SK-N-SH (cell line): ENCODE data around the gene ANTKMT. TPM values are rescaled to one million over a fixed set of nuclear protein-coding genes. Genes with fewer than 3 reads are reported as not detected.

Experiments
- CTCF ChIA-PET: fragments of 300-600, 350-600 bp; formaldehyde crosslinking; extraction: SDS; loops from one replicate; lab custom pipeline; 2021; lab: Yijun Ruan, JAX
- POLR2A ChIA-PET: fragments of 350-600 bp; sonication (Branson Sonifier 250); formaldehyde crosslinking; extraction: SDS; loops from one replicate; lab custom pipeline; 2020; ENCODE audit warnings: antibody characterized with exemption, inconsistent platforms; lab: Yijun Ruan, JAX
- DNase-seq: peaks from one replicate; pipeline ENCODE4 v3.0.0; 2012
- H2AFZ ChIP-seq: fragments of 200-600 bp; sonication (generic); 2 replicates; pipeline ENCODE4 v1.8.1; 2016; ENCODE audit warnings: antibody characterized with exemption, mild to moderate bottlenecking, low read depth
- H3F3A ChIP-seq: fragments of 200-600 bp; sonication (generic); replicated peaks from 2 replicates; pipeline ENCODE3; 2016; ENCODE audit warnings: antibody characterized with exemption, mild to moderate bottlenecking; ENCODE audit not compliant: insufficient read depth
- H3K27ac ChIP-seq, 2 experiments: fragments of 200-500 bp in 1 of 2; fragments of 200-600 bp in 1 of 2; sonication (Bioruptor generic) in 1 of 2; sonication (generic), shearing (Covaris generic) in 1 of 2; 2 replicates each; pipeline versions ENCODE4 v1.5.1 to v1.6.1; 2014 to 2016; ENCODE audit warnings: low read depth in 2 of 2, inconsistent platforms in 1 of 2, low read length in 1 of 2, mild to moderate bottlenecking in 1 of 2, mixed read lengths in 1 of 2
- H3K27me3 ChIP-seq: fragments of 200-600 bp; sonication (generic), shearing (Covaris generic); 2 replicates; pipeline ENCODE4 v1.6.1; 2016; ENCODE audit warnings: mixed run types; ENCODE audit not compliant: insufficient read depth
- H3K36me3 ChIP-seq, 2 experiments: fragments of 200-500 bp in 1 of 2; fragments of 200-600 bp in 1 of 2; sonication (Bioruptor generic) in 1 of 2; sonication (generic) in 1 of 2; replicated peaks in 1 of 2; 2 replicates each; pipeline versions ENCODE3 to v1.5.1; 2014 to 2016; ENCODE audit warnings: low read length in 1 of 2, mild to moderate bottlenecking in 1 of 2; ENCODE audit not compliant: insufficient read depth in 2 of 2, control insufficient read depth in 1 of 2
- H3K4me1 ChIP-seq, 2 experiments: fragments of 200-500 bp in 1 of 2; fragments of 200-600 bp in 1 of 2; sonication (Bioruptor generic) in 1 of 2; sonication (generic), shearing (Covaris generic) in 1 of 2; 2 replicates each; pipeline versions ENCODE4 v1.5.1 to v1.6.1; 2014 to 2016; ENCODE audit warnings: low read depth in 1 of 2, low read length in 1 of 2, mixed run types in 1 of 2; ENCODE audit not compliant: insufficient read depth in 2 of 2, control insufficient read depth in 1 of 2
- H3K4me2 ChIP-seq: fragments of 200-600 bp; sonication (generic), shearing (Covaris generic); 2 replicates; pipeline ENCODE4 v1.6.1; 2017; ENCODE audit warnings: mixed run types
- H3K4me3 ChIP-seq, 2 experiments: fragments of 200-500 bp in 1 of 2; fragments of 200-600 bp in 1 of 2; sonication (Bioruptor generic) in 1 of 2; sonication (generic), shearing (Covaris generic) in 1 of 2; 2 replicates each; pipeline versions ENCODE4 v1.5.1 to v1.8.1; 2014 to 2016; ENCODE audit warnings: low read depth in 2 of 2, inconsistent platforms in 1 of 2, low read length in 1 of 2, mild to moderate bottlenecking in 1 of 2, mixed read lengths in 1 of 2, moderate library complexity in 1 of 2
- H3K79me2 ChIP-seq: fragments of 200-600 bp; sonication (generic); 2 replicates; pipeline ENCODE4 v1.8.1; 2017; ENCODE audit warnings: mild to moderate bottlenecking; ENCODE audit not compliant: insufficient read depth
- H3K9ac ChIP-seq: fragments of 200-600 bp; sonication (generic); 2 replicates; pipeline ENCODE4 v1.6.1; 2017; ENCODE audit warnings: mixed run types
- H3K9me2 ChIP-seq: fragments of 200-600 bp; sonication (generic); 2 replicates; pipeline ENCODE4 v1.6.1; 2017; ENCODE audit warnings: mixed run types
- H3K9me3 ChIP-seq: fragments of 200-600 bp; sonication (generic); 2 replicates; pipeline ENCODE4 v1.6.1; 2017; ENCODE audit warnings: mixed run types, mild to moderate bottlenecking, moderate library complexity
- H4K20me1 ChIP-seq: fragments of 200-600 bp; sonication (generic); 2 replicates; pipeline ENCODE4 v1.6.1; 2017; ENCODE audit warnings: mild to moderate bottlenecking, mixed run types; ENCODE audit not compliant: insufficient read depth
- NFIC ChIP-seq: IDR thresholded peaks from 2 replicates; pipeline ENCODE4 v1.4.0; 2012; ENCODE audit warnings: borderline replicate concordance
- NRF1 ChIP-seq: IDR thresholded peaks from 2 replicates; pipeline ENCODE4 v1.6.1; 2012; ENCODE audit warnings: low read depth, mild to moderate bottlenecking, low read length
- SIN3A ChIP-seq: IDR thresholded peaks from 2 replicates; pipeline ENCODE4 v1.6.1; 2012; ENCODE audit warnings: low read depth, mild to moderate bottlenecking, low read length, moderate library complexity, borderline replicate concordance
- SMC3 ChIP-seq: IDR thresholded peaks from 2 replicates; pipeline ENCODE4 v1.6.1; 2012; ENCODE audit warnings: low read depth, low read length, improper control_type of control experiment
- TEAD4 ChIP-seq: IDR thresholded peaks from 2 replicates; pipeline ENCODE4 v1.4.0; 2012; ENCODE audit warnings: mild to moderate bottlenecking, borderline replicate concordance; ENCODE audit not compliant: insufficient read depth
- WGBS: methylation state at CpG from one replicate; pipeline ENCODE4 v1.1.6; 2017; ENCODE audit warnings: low lambda C conversion rate; 5-methylcytosine and 5-hydroxymethylcytosine counted together
- polyA plus RNA-seq, 3 experiments: library from polyadenylated mRNA; depleted of rRNA; stranded (reverse); fragments of >200 nt; gene quantifications; 2 replicates each; pipeline ENCODE4 v1.2.3, GENCODE V29; 2012
- TF ChIP-seq, protein P1 (sequence below): fragments of 200-600 bp; sonication (generic); IDR thresholded peaks from 2 replicates; pipeline ENCODE4 v1.6.1; 2017; ENCODE audit warnings: antibody characterized with exemption, mild to moderate bottlenecking, moderate library complexity
- TF ChIP-seq, protein P2 (sequence below): IDR thresholded peaks from 2 replicates; pipeline ENCODE4 v1.4.0; 2012; ENCODE audit warnings: low read depth, borderline replicate concordance
- TF ChIP-seq, protein P3 (sequence below): IDR thresholded peaks from 2 replicates; pipeline ENCODE4 v1.4.0; 2012; ENCODE audit warnings: low read depth, borderline replicate concordance

Gene ANTKMT
- polyA plus RNA-seq, 1 of the 3 experiments (the other 2 are of a cell fraction), result 57.4 TPM

DNA sequence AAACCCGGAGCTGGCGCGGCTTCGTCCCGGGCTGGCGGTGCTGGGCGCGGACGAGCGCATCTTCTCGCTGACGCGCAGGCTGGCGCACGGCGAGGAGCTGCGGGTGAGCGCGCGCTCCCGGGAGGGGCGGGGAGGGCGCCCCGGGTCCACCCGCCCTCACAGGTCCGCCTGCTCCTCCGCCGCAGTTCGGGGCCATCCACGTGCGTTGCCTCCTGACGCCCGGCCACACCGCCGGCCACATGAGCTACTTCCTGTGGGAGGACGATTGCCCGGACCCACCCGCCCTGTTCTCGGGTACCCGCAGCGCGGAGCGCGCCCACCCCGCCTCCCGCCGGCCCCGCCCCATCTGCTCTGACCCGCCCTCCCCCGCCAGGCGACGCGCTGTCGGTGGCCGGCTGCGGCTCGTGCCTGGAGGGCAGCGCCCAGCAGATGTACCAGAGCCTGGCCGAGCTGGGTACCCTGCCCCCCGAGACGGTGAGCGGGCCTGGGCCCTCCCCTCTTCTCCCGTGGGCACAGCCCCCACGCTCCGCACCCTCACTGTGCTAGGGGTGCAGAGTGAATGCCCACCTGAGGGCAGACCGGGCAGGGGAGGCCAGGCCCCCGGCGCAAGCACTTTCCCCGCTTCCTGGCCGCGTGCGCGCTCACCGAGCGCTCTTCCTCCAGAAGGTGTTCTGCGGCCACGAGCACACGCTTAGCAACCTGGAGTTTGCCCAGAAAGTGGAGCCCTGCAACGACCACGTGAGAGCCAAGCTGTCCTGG, 7.4 kb downstream of the ANTKMT start (continued):
- TF ChIP-seq, protein P1, sequence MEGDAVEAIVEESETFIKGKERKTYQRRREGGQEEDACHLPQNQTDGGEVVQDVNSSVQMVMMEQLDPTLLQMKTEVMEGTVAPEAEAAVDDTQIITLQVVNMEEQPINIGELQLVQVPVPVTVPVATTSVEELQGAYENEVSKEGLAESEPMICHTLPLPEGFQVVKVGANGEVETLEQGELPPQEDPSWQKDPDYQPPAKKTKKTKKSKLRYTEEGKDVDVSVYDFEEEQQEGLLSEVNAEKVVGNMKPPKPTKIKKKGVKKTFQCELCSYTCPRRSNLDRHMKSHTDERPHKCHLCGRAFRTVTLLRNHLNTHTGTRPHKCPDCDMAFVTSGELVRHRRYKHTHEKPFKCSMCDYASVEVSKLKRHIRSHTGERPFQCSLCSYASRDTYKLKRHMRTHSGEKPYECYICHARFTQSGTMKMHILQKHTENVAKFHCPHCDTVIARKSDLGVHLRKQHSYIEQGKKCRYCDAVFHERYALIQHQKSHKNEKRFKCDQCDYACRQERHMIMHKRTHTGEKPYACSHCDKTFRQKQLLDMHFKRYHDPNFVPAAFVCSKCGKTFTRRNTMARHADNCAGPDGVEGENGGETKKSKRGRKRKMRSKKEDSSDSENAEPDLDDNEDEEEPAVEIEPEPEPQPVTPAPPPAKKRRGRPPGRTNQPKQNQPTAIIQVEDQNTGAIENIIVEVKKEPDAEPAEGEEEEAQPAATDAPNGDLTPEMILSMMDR, result no peak
- TF ChIP-seq NRF1 (no peak), SIN3A (peak; percentile 39; the same call in 1 of the 2 replicates), TEAD4 (0 out of 2 replicates have a peak, but pooled peaks have one; percentile 33), NFIC (no peak), SMC3 (no peak)
- TF ChIP-seq, protein P2, sequence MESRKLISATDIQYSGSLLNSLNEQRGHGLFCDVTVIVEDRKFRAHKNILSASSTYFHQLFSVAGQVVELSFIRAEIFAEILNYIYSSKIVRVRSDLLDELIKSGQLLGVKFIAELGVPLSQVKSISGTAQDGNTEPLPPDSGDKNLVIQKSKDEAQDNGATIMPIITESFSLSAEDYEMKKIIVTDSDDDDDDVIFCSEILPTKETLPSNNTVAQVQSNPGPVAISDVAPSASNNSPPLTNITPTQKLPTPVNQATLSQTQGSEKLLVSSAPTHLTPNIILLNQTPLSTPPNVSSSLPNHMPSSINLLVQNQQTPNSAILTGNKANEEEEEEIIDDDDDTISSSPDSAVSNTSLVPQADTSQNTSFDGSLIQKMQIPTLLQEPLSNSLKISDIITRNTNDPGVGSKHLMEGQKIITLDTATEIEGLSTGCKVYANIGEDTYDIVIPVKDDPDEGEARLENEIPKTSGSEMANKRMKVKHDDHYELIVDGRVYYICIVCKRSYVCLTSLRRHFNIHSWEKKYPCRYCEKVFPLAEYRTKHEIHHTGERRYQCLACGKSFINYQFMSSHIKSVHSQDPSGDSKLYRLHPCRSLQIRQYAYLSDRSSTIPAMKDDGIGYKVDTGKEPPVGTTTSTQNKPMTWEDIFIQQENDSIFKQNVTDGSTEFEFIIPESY, result 0 out of 2 replicates have a peak, but pooled peaks have one; percentile 6
- TF ChIP-seq, protein P3, sequence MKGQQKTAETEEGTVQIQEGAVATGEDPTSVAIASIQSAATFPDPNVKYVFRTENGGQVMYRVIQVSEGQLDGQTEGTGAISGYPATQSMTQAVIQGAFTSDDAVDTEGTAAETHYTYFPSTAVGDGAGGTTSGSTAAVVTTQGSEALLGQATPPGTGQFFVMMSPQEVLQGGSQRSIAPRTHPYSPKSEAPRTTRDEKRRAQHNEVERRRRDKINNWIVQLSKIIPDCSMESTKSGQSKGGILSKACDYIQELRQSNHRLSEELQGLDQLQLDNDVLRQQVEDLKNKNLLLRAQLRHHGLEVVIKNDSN, result 0 out of 2 replicates have a peak, but pooled peaks have one; percentile 5

DNA sequence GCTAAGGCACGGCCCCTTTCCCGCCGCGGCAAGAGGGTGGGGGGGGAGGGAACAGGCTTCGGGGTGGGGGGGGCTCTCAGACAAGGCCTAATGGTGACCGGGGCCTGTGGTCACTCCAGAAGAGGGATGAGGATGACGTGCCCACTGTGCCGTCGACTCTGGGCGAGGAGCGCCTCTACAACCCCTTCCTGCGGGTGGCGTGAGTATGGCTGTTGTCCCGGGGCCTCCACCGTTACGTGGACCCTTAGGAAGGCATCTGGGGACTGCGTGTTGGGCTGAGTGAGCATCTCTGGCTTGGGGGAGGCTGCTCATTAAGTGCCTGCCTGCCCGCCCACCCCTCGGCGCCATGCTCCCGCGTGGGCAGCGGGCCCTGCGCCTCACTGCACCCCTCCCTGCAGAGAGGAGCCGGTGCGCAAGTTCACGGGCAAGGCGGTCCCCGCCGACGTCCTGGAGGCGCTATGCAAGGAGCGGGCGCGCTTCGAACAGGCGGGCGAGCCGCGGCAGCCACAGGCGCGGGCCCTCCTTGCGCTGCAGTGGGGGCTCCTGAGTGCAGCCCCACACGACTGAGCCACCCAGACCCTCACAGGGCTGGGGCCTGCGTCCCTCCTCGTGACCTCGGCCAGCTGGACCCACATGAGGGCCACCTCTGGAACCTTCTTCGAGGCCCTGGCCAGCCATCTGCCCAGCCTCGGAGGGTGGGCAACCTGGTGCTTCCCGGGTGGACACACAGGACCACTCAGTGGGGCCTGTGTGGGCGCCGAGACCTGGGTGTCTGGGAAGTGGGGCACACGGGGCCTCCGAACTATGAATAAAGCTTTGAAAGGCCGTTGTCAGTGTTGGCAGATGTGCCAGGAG, 8.2 kb downstream of the ANTKMT start:
- Histone ChIP-seq H3K27ac (peak overlapping the region in 1 of 2 experiments; percentile 89; a peak in 2 of 4 replicates), H3K4me1 (peaks cover 0 to 14% of the 10 kb centered on the region in 2 experiments; a peak in 1 of 4 replicates), H2AFZ (no peak overlapping the region), H3K9me3 (no peaks in the 10 kb centered on the region), H3K4me2 (peak overlapping the region; percentile 99; the same call in 1 of the 2 replicates), H3K36me3 (peaks cover 0 to 12% of the 10 kb centered on the region in 2 experiments), H3K27me3 (no peaks in the 10 kb centered on the region), H3F3A (peaks cover 21% of the 10 kb centered on the region), H4K20me1 (0 out of 2 replicates have a peak, but pooled peaks cover 2% of the 10 kb centered on the region), H3K4me3 (peak overlapping the region in 1 of 2 experiments; percentile 78; a peak in 2 of 4 replicates), H3K9ac (no peak overlapping the region), H3K9me2 (no peaks in the 10 kb centered on the region), H3K79me2 (no peaks in the 10 kb centered on the region)
- TF ChIP-seq, protein P2, result 0 out of 2 replicates have a peak, but pooled peaks have one; percentile 4
- TF ChIP-seq SMC3, result no peak
- WGBS, result 82% methylated on average over 33 of the region's 55 CpGs
- ChIA-PET CTCF (interaction anchor here (1.2 to 20.3 kb wide), 3 partner anchors 11 to 57 kb away, joined by 3 to 358 read pairs (median 33); partner anchors contain the start of genes ANTKMT, CIAO3, FBXL16 and METRN), POLR2A (interaction anchor here (0.6 to 3.0 kb wide), 4 partner anchors 8 to 24 kb away, joined by 3 to 16 read pairs (median 4); partner anchors contain the start of gene METRN)
- DNase-seq, result peak; percentile 66
